Keratinocyte (primary cell): ENCODE measurements around the gene SPSB4. TPM values are rescaled to one million over a fixed set of nuclear protein-coding genes. Genes with fewer than 3 reads are reported as not detected.

Experiments used
- DNase-seq: peaks from one replicate; pipeline ENCODE4 v3.0.0-alpha.2; 2011; ENCODE audit warnings: low read depth, missing footprints, low spot score
- FAIRE-seq: peaks from 2 replicates; lab custom pipeline; 2011; peaks lifted over from hg19 to GRCh38; lab: Jason Lieb, UNC
- H2AFZ ChIP-seq: 2 replicates; pipeline ENCODE4 v1.6.0; 2012; ENCODE audit warnings: low read length, control low read depth, inconsistent platforms; ENCODE audit not compliant: control insufficient read depth
- H3K27ac ChIP-seq: 2 replicates; pipeline ENCODE4 v1.5.1; 2011; ENCODE audit warnings: low read length; ENCODE audit not compliant: control insufficient read depth, insufficient read depth
- H3K27me3 ChIP-seq: 3 replicates; pipeline ENCODE4 v1.6.0; 2011; ENCODE audit warnings: low read length; ENCODE audit not compliant: control insufficient read depth, insufficient read depth; ENCODE audit errors: extremely low read depth
- H3K36me3 ChIP-seq, 2 experiments: 2 replicates in 1 of 2; 3 replicates in 1 of 2; pipeline ENCODE4 v1.5.1; 2011; ENCODE audit warnings: low read length in 2 of 2, mild to moderate bottlenecking in 1 of 2; ENCODE audit not compliant: control insufficient read depth in 2 of 2, insufficient read depth in 2 of 2; ENCODE audit errors: extremely low read depth in 1 of 2
- H3K4me1 ChIP-seq: 3 replicates; pipeline ENCODE4 v1.5.1; 2011; ENCODE audit warnings: low read length; ENCODE audit not compliant: control insufficient read depth, insufficient read depth; ENCODE audit errors: extremely low read depth
- H3K4me2 ChIP-seq: 3 replicates; pipeline ENCODE4 v1.6.0; 2011; ENCODE audit warnings: low read depth, low read length; ENCODE audit not compliant: control insufficient read depth, insufficient read depth; ENCODE audit errors: extremely low read depth
- H3K4me3 ChIP-seq, 3 experiments: fragments of 200-600 bp in 1 of 3; sonication (generic) in 1 of 3; 2 replicates in 2 of 3; 3 replicates in 1 of 3; pipeline ENCODE4 v1.5.1; 2011 to 2016; ENCODE audit warnings: low read length in 3 of 3, mild to moderate bottlenecking in 3 of 3, control low read depth in 2 of 3, inconsistent platforms in 1 of 3, low read depth in 1 of 3, mixed read lengths in 1 of 3, mixed run types in 1 of 3, moderate library complexity in 1 of 3; ENCODE audit not compliant: control insufficient read depth in 2 of 3, insufficient read depth in 2 of 3; ENCODE audit errors: extremely low read depth in 1 of 3
- H3K79me2 ChIP-seq: 2 replicates; pipeline ENCODE4 v1.6.0; 2012; ENCODE audit warnings: low read length; ENCODE audit not compliant: control insufficient read depth, insufficient read depth
- H3K9ac ChIP-seq: 3 replicates; pipeline ENCODE4 v1.6.0; 2011; ENCODE audit warnings: low read length; ENCODE audit not compliant: control insufficient read depth, insufficient read depth; ENCODE audit errors: extremely low read depth
- H3K9me1 ChIP-seq: 3 replicates; pipeline ENCODE4 v1.6.0; 2011; ENCODE audit warnings: low read length; ENCODE audit not compliant: control insufficient read depth, insufficient read depth; ENCODE audit errors: extremely low read depth
- H3K9me3 ChIP-seq: 2 replicates; pipeline ENCODE4 v1.5.1; 2012; ENCODE audit warnings: low read depth, low read length; ENCODE audit not compliant: control insufficient read depth
- H4K20me1 ChIP-seq: 3 replicates; pipeline ENCODE4 v1.6.0; 2011; ENCODE audit warnings: low read length; ENCODE audit not compliant: control insufficient read depth, insufficient read depth; ENCODE audit errors: extremely low read depth
- EZH2 ChIP-seq: IDR thresholded peaks from one replicate; pipeline ENCODE4 v1.6.1; 2012; ENCODE audit warnings: inconsistent platforms, mild to moderate bottlenecking, low read length, moderate library complexity
- dilution Hi-C: fragments of 300-500 bp; cut with MboI; formaldehyde crosslinking; loops from one replicate; pipeline ENCODE4 v1.7.0; 2020; ENCODE audit warnings: low sequenced_read_pairs; ENCODE audit not compliant: extremely low pct_ligation_motif_present
- polyA plus RNA-seq, 5 experiments: library from polyadenylated mRNA; depleted of rRNA in 3 of 5; stranded (reverse) in 3 of 5; stranded (forward) in 1 of 5; unstranded in 1 of 5; fragments of >200 nt; gene quantifications; 1 replicate in 1 of 5; 2 replicates in 3 of 5; 3 replicates in 1 of 5; pipeline versions ENCODE4 v1.2.1 to v1.2.3, GENCODE V29; 2011 to 2012; ENCODE audit warnings: missing spikeins in 2 of 5, low read depth in 1 of 5, low replicate concordance in 1 of 5
- TF ChIP-seq, protein P1 (sequence below), 3 experiments: IDR thresholded peaks in 1 of 3; conservative IDR thresholded peaks in 1 of 3; optimal IDR thresholded peaks in 1 of 3; 2 replicates in 2 of 3; 3 replicates in 1 of 3; pipeline versions ENCODE3 to v1.5.1; 2011; ENCODE audit warnings: low read length in 3 of 3, mild to moderate bottlenecking in 3 of 3, moderate library complexity in 2 of 3, control low read depth in 1 of 3, inconsistent platforms in 1 of 3; ENCODE audit not compliant: insufficient read depth in 2 of 3; ENCODE audit errors: extremely low read depth in 1 of 3

The SPSB4 gene
- polyA plus RNA-seq, 1 donor (not counting 4 experiments of a cell fraction or from before 2014, with no cell fraction given) = not detected

DNA sequence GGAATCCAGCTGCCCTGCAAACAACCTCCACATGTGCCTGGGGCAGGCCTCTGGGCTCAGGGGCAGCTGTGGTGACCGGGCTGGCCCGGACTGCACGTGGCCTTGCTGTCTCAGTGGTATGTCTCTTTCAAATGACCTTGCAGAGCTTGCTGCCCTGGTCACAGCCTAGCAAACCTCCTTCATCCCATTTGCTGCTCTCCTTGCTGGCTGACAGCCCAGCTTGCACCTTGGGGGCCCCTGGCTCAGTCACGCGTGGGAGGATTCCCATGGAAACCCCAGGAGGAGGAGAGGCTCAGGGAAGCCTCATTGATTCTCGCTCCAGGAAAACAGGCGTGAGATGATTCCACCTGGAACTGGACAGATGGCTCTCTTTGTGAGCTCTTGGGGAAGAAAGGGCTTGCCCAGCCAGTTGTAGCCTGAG lies 5.6 kb downstream of the SPSB4 start:
- no peak overlapping the region for H3K27ac ChIP-seq
- no peaks in the 10 kb centered on the region for H4K20me1 ChIP-seq
- H3K9ac ChIP-seq = no peak overlapping the region
- dilution Hi-C loops = no loop called here
- H2AFZ ChIP-seq = no peak overlapping the region
- H3K9me1 ChIP-seq = no peaks in the 10 kb centered on the region
- no peaks in the 10 kb centered on the region for H3K79me2 ChIP-seq
- no peak overlapping the region for H3K4me2 ChIP-seq
- TF ChIP-seq, protein P1, sequence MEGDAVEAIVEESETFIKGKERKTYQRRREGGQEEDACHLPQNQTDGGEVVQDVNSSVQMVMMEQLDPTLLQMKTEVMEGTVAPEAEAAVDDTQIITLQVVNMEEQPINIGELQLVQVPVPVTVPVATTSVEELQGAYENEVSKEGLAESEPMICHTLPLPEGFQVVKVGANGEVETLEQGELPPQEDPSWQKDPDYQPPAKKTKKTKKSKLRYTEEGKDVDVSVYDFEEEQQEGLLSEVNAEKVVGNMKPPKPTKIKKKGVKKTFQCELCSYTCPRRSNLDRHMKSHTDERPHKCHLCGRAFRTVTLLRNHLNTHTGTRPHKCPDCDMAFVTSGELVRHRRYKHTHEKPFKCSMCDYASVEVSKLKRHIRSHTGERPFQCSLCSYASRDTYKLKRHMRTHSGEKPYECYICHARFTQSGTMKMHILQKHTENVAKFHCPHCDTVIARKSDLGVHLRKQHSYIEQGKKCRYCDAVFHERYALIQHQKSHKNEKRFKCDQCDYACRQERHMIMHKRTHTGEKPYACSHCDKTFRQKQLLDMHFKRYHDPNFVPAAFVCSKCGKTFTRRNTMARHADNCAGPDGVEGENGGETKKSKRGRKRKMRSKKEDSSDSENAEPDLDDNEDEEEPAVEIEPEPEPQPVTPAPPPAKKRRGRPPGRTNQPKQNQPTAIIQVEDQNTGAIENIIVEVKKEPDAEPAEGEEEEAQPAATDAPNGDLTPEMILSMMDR (optimal IDR thresholded peaks at IDR 0.05 in 1 of 3, IDR thresholded peaks at IDR 0.05 in 1 of 3, conservative IDR thresholded peaks at IDR 0.05 in 1 of 3; ENCODE audit: extremely low read depth in 1 of 3, insufficient read depth in 2 of 3, low read length in 3 of 3) = no peak
- TF ChIP-seq EZH2 = no peak
- H3K36me3 ChIP-seq = no peaks in the 10 kb centered on the region
- no peaks in the 10 kb centered on the region for H3K9me3 ChIP-seq
- peaks cover 36% of the 10 kb centered on the region for H3K27me3 ChIP-seq
- peaks cover 7% of the 10 kb centered on the region for H3K4me1 ChIP-seq
- H3K4me3 ChIP-seq = no peak overlapping the region
- no peak for DNase-seq
- FAIRE-seq = no peak

DNA sequence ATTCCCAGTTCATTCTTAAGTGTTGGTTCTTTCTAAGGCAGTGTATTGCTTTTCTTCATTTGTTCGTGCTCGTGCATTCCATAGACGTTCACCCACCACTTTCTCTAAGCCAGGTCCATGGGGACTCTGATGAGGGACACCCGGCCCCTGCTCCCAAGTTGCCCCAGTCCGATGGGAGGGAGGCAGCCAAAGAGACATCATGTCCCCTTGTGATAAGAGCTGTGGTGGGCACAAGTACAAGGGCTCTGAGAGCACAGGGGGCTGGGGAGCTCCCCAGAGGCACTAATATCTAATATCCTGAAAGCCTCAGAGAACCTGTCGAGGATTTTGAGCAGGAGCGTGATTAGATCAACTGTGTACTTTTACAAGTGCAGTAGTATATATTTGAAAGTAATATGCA lies 6.3 kb downstream of the SPSB4 start:
- no peak overlapping the region for H3K27ac ChIP-seq
- H3K27me3 ChIP-seq = peaks cover 29% of the 10 kb centered on the region
- H3K9ac ChIP-seq = no peak overlapping the region
- no peak for TF ChIP-seq EZH2
- TF ChIP-seq, protein P1 (optimal IDR thresholded peaks at IDR 0.05 in 1 of 3, IDR thresholded peaks at IDR 0.05 in 1 of 3, conservative IDR thresholded peaks at IDR 0.05 in 1 of 3; ENCODE audit: extremely low read depth in 1 of 3, insufficient read depth in 2 of 3, low read length in 3 of 3) = no peak
- FAIRE-seq = no peak
- H3K4me3 ChIP-seq = no peak overlapping the region
- dilution Hi-C loops = no loop called here
- H4K20me1 ChIP-seq = no peaks in the 10 kb centered on the region
- H3K4me2 ChIP-seq = no peak overlapping the region
- no peaks in the 10 kb centered on the region for H3K36me3 ChIP-seq
- H2AFZ ChIP-seq = no peak overlapping the region
- peaks cover 2% of the 10 kb centered on the region for H3K4me1 ChIP-seq
- no peak for DNase-seq
- H3K9me3 ChIP-seq = no peaks in the 10 kb centered on the region
- H3K9me1 ChIP-seq = no peaks in the 10 kb centered on the region
- no peaks in the 10 kb centered on the region for H3K79me2 ChIP-seq
